Keratinocyte (primary cell): ENCODE data around the gene SEL1L3.

ENCODE experiments used
- CTCF ChIP-seq, 3 experiments: IDR thresholded peaks in 1 of 3; conservative IDR thresholded peaks in 1 of 3; optimal IDR thresholded peaks in 1 of 3; 2 replicates in 2 of 3; 3 replicates in 1 of 3; pipeline versions ENCODE3 to v1.5.1; 2011; ENCODE audit warnings: low read length in 3 of 3, mild to moderate bottlenecking in 3 of 3, moderate library complexity in 2 of 3, control low read depth in 1 of 3, inconsistent platforms in 1 of 3; ENCODE audit not compliant: insufficient read depth in 2 of 3; ENCODE audit errors: extremely low read depth in 1 of 3
- EZH2 ChIP-seq: IDR thresholded peaks from one replicate; pipeline ENCODE4 v1.6.1; 2012; ENCODE audit warnings: inconsistent platforms, mild to moderate bottlenecking, low read length, moderate library complexity

- TF ChIP-seq CTCF (optimal IDR thresholded peaks at IDR 0.05 in 1 of 3, IDR thresholded peaks at IDR 0.05 in 1 of 3, conservative IDR thresholded peaks at IDR 0.05 in 1 of 3; ENCODE audit: extremely low read depth in 1 of 3, insufficient read depth in 2 of 3, low read length in 3 of 3), result no peak
- no peak for TF ChIP-seq EZH2
Measured at GRCh38 chr4:25770847-25771246, 91.9 kb downstream of the SEL1L3 start.
